ENCODE data around the gene COL23A1. TPM values are rescaled to one million over a fixed set of nuclear protein-coding genes. Genes with fewer than 3 reads are reported as not detected.
A peak's percentile ranks its signal among the peaks of the same experiment; 100 is the strongest.

The COL23A1 gene
- polyA plus RNA-seq, 1 donor (not counting 4 experiments of a cell fraction or from before 2014, with no cell fraction given) = not detected

- H2AFZ ChIP-seq (ENCODE audit: control insufficient read depth, low read length) = no peak overlapping the region
- FAIRE-seq = no peak
- H3K36me3 ChIP-seq (ENCODE audit: control insufficient read depth in 2 of 2, extremely low read depth in 1 of 2, insufficient read depth in 2 of 2, low read length in 2 of 2) = no peaks in the 10 kb centered on the region
- H3K27ac ChIP-seq (ENCODE audit: control insufficient read depth, insufficient read depth, low read length) = no peak overlapping the region
- TF ChIP-seq EZH2 (IDR thresholded peaks at IDR 0.05; ENCODE audit: low read length) = no peak
- no peak for TF ChIP-seq CTCF (optimal IDR thresholded peaks at IDR 0.05 in 1 of 3, IDR thresholded peaks at IDR 0.05 in 1 of 3, conservative IDR thresholded peaks at IDR 0.05 in 1 of 3; ENCODE audit: extremely low read depth in 1 of 3, insufficient read depth in 2 of 3, low read length in 3 of 3)
- no peaks in the 10 kb centered on the region for H3K9me3 ChIP-seq (ENCODE audit: control insufficient read depth, low read depth, low read length)
- DNase-seq (ENCODE audit: low read depth, low spot score) = no peak
- H3K79me2 ChIP-seq (ENCODE audit: control insufficient read depth, insufficient read depth, low read length) = no peaks in the 10 kb centered on the region
- no peaks in the 10 kb centered on the region for H3K9me1 ChIP-seq (ENCODE audit: control insufficient read depth, extremely low read depth, insufficient read depth, low read length)
- H3K4me2 ChIP-seq (ENCODE audit: control insufficient read depth, extremely low read depth, insufficient read depth, low read depth, low read length) = no peak overlapping the region
- H4K20me1 ChIP-seq (ENCODE audit: control insufficient read depth, extremely low read depth, insufficient read depth, low read length) = no peaks in the 10 kb centered on the region
- no peak overlapping the region for H3K9ac ChIP-seq (ENCODE audit: control insufficient read depth, extremely low read depth, insufficient read depth, low read length)
- H3K27me3 ChIP-seq (ENCODE audit: control insufficient read depth, extremely low read depth, insufficient read depth, low read length) = peaks cover 8% of the 10 kb centered on the region
- H3K4me1 ChIP-seq (ENCODE audit: control insufficient read depth, extremely low read depth, insufficient read depth, low read length) = no peaks in the 10 kb centered on the region
- dilution Hi-C loops (cut with MboI; ENCODE audit: extremely low pct_ligation_motif_present, low sequenced_read_pairs) = no loop called here
- H3K4me3 ChIP-seq (ENCODE audit: control insufficient read depth in 2 of 3, extremely low read depth in 1 of 3, insufficient read depth in 2 of 3, low read depth in 1 of 3, low read length in 3 of 3) = no peak overlapping the region
These were observed 397.4 kb downstream of the COL23A1 start for GRCh38 chr5:178192787-178193186.

- Histone ChIP-seq H3K4me2 (ENCODE audit: control insufficient read depth, extremely low read depth, insufficient read depth, low read depth, low read length) (no peak overlapping the region), H3K4me3 (ENCODE audit: control insufficient read depth in 2 of 3, extremely low read depth in 1 of 3, insufficient read depth in 2 of 3, low read depth in 1 of 3, low read length in 3 of 3) (no peak overlapping the region), H3K27me3 (ENCODE audit: control insufficient read depth, extremely low read depth, insufficient read depth, low read length) (peaks cover 8% of the 10 kb centered on the region), H3K36me3 (ENCODE audit: control insufficient read depth in 2 of 2, extremely low read depth in 1 of 2, insufficient read depth in 2 of 2, low read length in 2 of 2) (no peaks in the 10 kb centered on the region), H3K27ac (ENCODE audit: control insufficient read depth, insufficient read depth, low read length) (no peak overlapping the region), H3K79me2 (ENCODE audit: control insufficient read depth, insufficient read depth, low read length) (no peaks in the 10 kb centered on the region), H3K9me3 (ENCODE audit: control insufficient read depth, low read depth, low read length) (no peaks in the 10 kb centered on the region), H3K4me1 (ENCODE audit: control insufficient read depth, extremely low read depth, insufficient read depth, low read length) (no peaks in the 10 kb centered on the region), H3K9me1 (ENCODE audit: control insufficient read depth, extremely low read depth, insufficient read depth, low read length) (no peaks in the 10 kb centered on the region), H2AFZ (ENCODE audit: control insufficient read depth, low read length) (no peak overlapping the region), H4K20me1 (ENCODE audit: control insufficient read depth, extremely low read depth, insufficient read depth, low read length) (no peaks in the 10 kb centered on the region), H3K9ac (ENCODE audit: control insufficient read depth, extremely low read depth, insufficient read depth, low read length) (no peak overlapping the region)
- TF ChIP-seq CTCF (optimal IDR thresholded peaks at IDR 0.05 in 1 of 3, IDR thresholded peaks at IDR 0.05 in 1 of 3, conservative IDR thresholded peaks at IDR 0.05 in 1 of 3; ENCODE audit: extremely low read depth in 1 of 3, insufficient read depth in 2 of 3, low read length in 3 of 3) (no peak), EZH2 (IDR thresholded peaks at IDR 0.05; ENCODE audit: low read length) (no peak)
- FAIRE-seq (peak; percentile 90), DNase-seq (ENCODE audit: low read depth, low spot score) (no peak)
- dilution Hi-C loops (cut with MboI; ENCODE audit: extremely low pct_ligation_motif_present, low sequenced_read_pairs) = no loop called here
These were observed 397.9 kb downstream of the COL23A1 start for GRCh38 chr5:178192244-178192643.
